ENCODE data around the gene LTB. TPM values are rescaled to one million over a fixed set of nuclear protein-coding genes. Genes with fewer than 3 reads are reported as not detected.
A peak's percentile ranks its signal among the peaks of the same experiment; 100 is the strongest.

LTB gene
- total RNA-seq, 1 experiment from 2014 or later, result not detected

DNA sequence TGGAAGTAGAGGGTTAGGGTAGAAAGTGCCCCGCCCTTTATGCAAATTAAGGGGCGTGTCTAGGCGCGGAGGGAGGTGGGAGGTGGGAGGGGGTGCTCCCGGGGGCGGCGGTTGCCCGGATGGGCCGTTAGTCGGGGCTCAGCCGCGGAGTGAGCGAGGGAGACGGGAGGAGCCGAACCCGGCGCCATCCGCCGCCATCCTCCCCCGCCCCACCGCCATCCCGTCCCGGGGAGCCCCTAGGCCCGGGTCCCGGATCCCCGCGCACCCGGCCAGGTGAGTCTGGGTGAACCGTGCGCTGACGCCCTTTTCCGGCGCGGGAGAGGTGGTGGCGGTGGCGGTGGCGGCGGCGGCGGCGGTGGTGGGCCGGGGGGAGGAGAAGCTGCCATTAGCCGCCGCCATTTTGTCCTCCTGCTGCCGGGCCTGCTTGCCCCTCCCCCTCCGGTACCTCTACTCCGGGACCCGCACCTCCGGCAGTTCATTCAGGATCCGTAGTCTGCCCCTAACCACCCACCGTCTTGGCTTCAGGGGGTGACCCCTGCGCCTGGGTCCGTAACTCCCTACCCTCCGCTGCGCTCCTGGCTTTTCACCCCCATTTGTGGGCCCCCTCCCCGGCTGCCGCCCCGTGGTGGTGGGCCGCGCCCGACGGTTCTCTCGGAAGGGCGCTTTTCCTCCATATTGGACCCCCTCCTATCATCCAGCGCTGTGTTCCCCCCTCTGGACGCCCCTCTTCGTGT, 38.5 kb upstream of the LTB start, which contains the start of gene PRRC2A:
TSS of gene PRRC2A (plus strand) at position 130 of the 734 bp plus-strand sequence. CDS start 2,075 bp downstream, outside the sequence.
- Histone ChIP-seq H2BK5ac (ENCODE audit: insufficient read length, low read length) (no peak within 1 kb of the TSS), H3K23me2 (ENCODE audit: insufficient read length, low read depth, low read length, poor library complexity, severe bottlenecking) (peaks cover 8% of the 10 kb centered on the region), H3K4ac (ENCODE audit: low read depth, low read length) (no peak within 1 kb of the TSS; the same call in 1 of the 2 replicates), H4K91ac (ENCODE audit: insufficient read length, low read depth, low read length) (no peak within 1 kb of the TSS), H2AFZ (ENCODE audit: low read length) (no peak within 1 kb of the TSS), H3K4me1 (ENCODE audit: insufficient read depth, low read length) (peaks cover 7% of the 10 kb centered on the region), H3T11ph (ENCODE audit: low read length) (peak within 1 kb of the TSS; percentile 30), H3K14ac (ENCODE audit: insufficient read depth, low read length) (peak within 1 kb of the TSS; percentile 98), H4K8ac (replicated peaks; ENCODE audit: insufficient read length, low read depth, low read length) (no peak within 1 kb of the TSS), H3K9me3 (ENCODE audit: control insufficient read depth, low read depth, low read length) (no peaks in the 10 kb centered on the region), H3K9ac (ENCODE audit: extremely low read depth, insufficient read length, low read length) (peak within 1 kb of the TSS; percentile 91), H3K18ac (ENCODE audit: insufficient read length, low read depth, low read length) (peak within 1 kb of the TSS; percentile 92), H3K27me3 (ENCODE audit: insufficient read depth, low read length) (no peaks in the 10 kb centered on the region), H2BK12ac (ENCODE audit: insufficient read length, low read depth, low read length) (no peak within 1 kb of the TSS), H4K5ac (ENCODE audit: insufficient read length, low read depth, low read length) (no peak within 1 kb of the TSS), H2BK120ac (ENCODE audit: low read depth, low read length, poor library complexity, severe bottlenecking) (peak within 1 kb of the TSS; percentile 90), H3K23ac (ENCODE audit: insufficient read length, low read depth, low read length) (no peak within 1 kb of the TSS), H2BK15ac (ENCODE audit: low read depth, low read length) (no peak within 1 kb of the TSS), H2AK5ac (ENCODE audit: insufficient read length, low read length) (no peak within 1 kb of the TSS), H2BK20ac (ENCODE audit: low read depth, low read length, poor library complexity, severe bottlenecking) (no peak within 1 kb of the TSS), H3K4me2 (ENCODE audit: insufficient read depth, insufficient read length, low read length) (peak within 1 kb of the TSS; percentile 92), H4K20me1 (ENCODE audit: control insufficient read depth, insufficient read depth, insufficient read length) (no peaks in the 10 kb centered on the region), H3K27ac (ENCODE audit: insufficient read length, low read depth, low read length) (peak within 1 kb of the TSS; percentile 86), H3K79me1 (ENCODE audit: insufficient read depth, low read depth, low read length, poor library complexity, severe bottlenecking) (peaks cover 2% of the 10 kb centered on the region), H3K56ac (ENCODE audit: insufficient read length, low read depth, low read length) (no peak within 1 kb of the TSS), H3K79me2 (ENCODE audit: insufficient read depth, low read length) (peaks cover 20% of the 10 kb centered on the region)
- no peaks in the 10 kb centered on the region; a peak in 1 of 5 replicates for H3K9me3 Mint-ChIP-seq
- H3K4me1 Mint-ChIP-seq, result peaks cover 21 to 26% of the 10 kb centered on the region in 2 experiments
- TF ChIP-seq, protein P1, sequence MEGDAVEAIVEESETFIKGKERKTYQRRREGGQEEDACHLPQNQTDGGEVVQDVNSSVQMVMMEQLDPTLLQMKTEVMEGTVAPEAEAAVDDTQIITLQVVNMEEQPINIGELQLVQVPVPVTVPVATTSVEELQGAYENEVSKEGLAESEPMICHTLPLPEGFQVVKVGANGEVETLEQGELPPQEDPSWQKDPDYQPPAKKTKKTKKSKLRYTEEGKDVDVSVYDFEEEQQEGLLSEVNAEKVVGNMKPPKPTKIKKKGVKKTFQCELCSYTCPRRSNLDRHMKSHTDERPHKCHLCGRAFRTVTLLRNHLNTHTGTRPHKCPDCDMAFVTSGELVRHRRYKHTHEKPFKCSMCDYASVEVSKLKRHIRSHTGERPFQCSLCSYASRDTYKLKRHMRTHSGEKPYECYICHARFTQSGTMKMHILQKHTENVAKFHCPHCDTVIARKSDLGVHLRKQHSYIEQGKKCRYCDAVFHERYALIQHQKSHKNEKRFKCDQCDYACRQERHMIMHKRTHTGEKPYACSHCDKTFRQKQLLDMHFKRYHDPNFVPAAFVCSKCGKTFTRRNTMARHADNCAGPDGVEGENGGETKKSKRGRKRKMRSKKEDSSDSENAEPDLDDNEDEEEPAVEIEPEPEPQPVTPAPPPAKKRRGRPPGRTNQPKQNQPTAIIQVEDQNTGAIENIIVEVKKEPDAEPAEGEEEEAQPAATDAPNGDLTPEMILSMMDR (conservative IDR thresholded peaks at IDR 0.05), result no peak
- WGBS (ENCODE audit: extremely low coverage, insufficient read length, low lambda C conversion rate), result no CpG with 5 or more reads among the region's 67 CpGs
- peak within 1 kb of the TSS; percentile 100 for H3K27ac Mint-ChIP-seq
- no peaks in the 10 kb centered on the region for H3K27me3 Mint-ChIP-seq (ENCODE audit: low read depth)
- peaks cover 42 to 47% (median 47%) of the 10 kb centered on the region in 3 experiments for H3K36me3 Mint-ChIP-seq (ENCODE audit: insufficient read depth in 1 of 3, low read depth in 3 of 3)
- H3K4me3 Mint-ChIP-seq, result peak within 1 kb of the TSS; percentile 93 to 98
- DNase-seq, result peak; percentile 85
